Activated B cell treated with CpG ODN at 0.5 μM for 24 hours (primary cell): ENCODE data around the gene CTSD. TPM values are rescaled to one million over a fixed set of nuclear protein-coding genes. Genes with fewer than 3 reads are reported as not detected.

ENCODE experiments used
- ATAC-seq: fragments of 200-7000 bp; cut with Tn5 transposase; one replicate; pipeline ENCODE4 v1.10.0; 2021; ENCODE audit warnings: low read depth, mild to moderate bottlenecking, moderate library complexity
- CTCF ChIA-PET: fragments of 350-600 bp; sonication (Branson Sonifier 250); formaldehyde crosslinking; loops from one replicate; lab custom pipeline; 2021; ENCODE audit warnings: antibody characterized with exemption; lab: Charles Lee
- POLR2A ChIA-PET: fragments of 350-600 bp; sonication (Branson Sonifier 250); formaldehyde crosslinking; loops from one replicate; lab custom pipeline; 2021; ENCODE audit warnings: antibody characterized with exemption; lab: Charles Lee
- DNase-seq: peaks from one replicate; pipeline ENCODE4 v3.0.0; 2022
- H3K27ac Mint-ChIP-seq: one replicate; pipeline ENCODE4 v1.8.0; 2020; ENCODE audit warnings: mixed read lengths
- H3K27me3 Mint-ChIP-seq: one replicate; pipeline ENCODE4 v1.8.0; 2021; ENCODE audit warnings: mixed read lengths
- H3K36me3 Mint-ChIP-seq: one replicate; pipeline ENCODE4 v1.8.0; 2021; ENCODE audit warnings: low read depth, mixed read lengths
- H3K4me1 Mint-ChIP-seq: one replicate; pipeline ENCODE4 v1.8.0; 2021; ENCODE audit warnings: mixed read lengths
- H3K4me3 Mint-ChIP-seq: one replicate; pipeline ENCODE4 v1.8.0; 2020; ENCODE audit warnings: mild to moderate bottlenecking, mixed read lengths
- H3K9me3 Mint-ChIP-seq: one replicate; pipeline ENCODE4 v1.8.0; 2020; ENCODE audit warnings: mixed read lengths
- CTCF ChIP-seq: fragments of 200-600 bp; IDR thresholded peaks from one replicate; pipeline ENCODE4 v1.8.0; 2022; ENCODE audit warnings: antibody characterized with exemption, mild to moderate bottlenecking
- intact Hi-C: fragments of 100-400 bp; cut with micrococcal nuclease; formaldehyde crosslinking; loops from one replicate; pipeline ENCODE4 v1.15.1; 2024
- total RNA-seq: library from RNA; stranded (reverse); gene quantifications from 2 replicates; pipeline ENCODE4 v1.2.3, GENCODE V29; 2022

Gene CTSD
- total RNA-seq, 1 donor from 2014 or later: 33.2 TPM

- no peaks in the 10 kb centered on the region for H3K36me3 Mint-ChIP-seq
- no peak overlapping the region for H3K4me3 Mint-ChIP-seq
- peaks cover 13% of the 10 kb centered on the region for H3K4me1 Mint-ChIP-seq
- no peak for TF ChIP-seq CTCF
- intact Hi-C loops: no loop called here
- H3K9me3 Mint-ChIP-seq: no peaks in the 10 kb centered on the region
- ChIA-PET CTCF (interaction anchor here (1.1 kb wide), 1 partner anchor 85 kb away, joined by 3 read pairs; no protein-coding TSS in a partner anchor), POLR2A (no interaction called here)
- peaks cover 11% of the 10 kb centered on the region for H3K27me3 Mint-ChIP-seq
- no peak for DNase-seq
- ATAC-seq: no peak
- H3K27ac Mint-ChIP-seq: no peak overlapping the region
These were observed 15.5 kb upstream of the CTSD start for GRCh38 chr11:1779034-1779805.

DNA sequence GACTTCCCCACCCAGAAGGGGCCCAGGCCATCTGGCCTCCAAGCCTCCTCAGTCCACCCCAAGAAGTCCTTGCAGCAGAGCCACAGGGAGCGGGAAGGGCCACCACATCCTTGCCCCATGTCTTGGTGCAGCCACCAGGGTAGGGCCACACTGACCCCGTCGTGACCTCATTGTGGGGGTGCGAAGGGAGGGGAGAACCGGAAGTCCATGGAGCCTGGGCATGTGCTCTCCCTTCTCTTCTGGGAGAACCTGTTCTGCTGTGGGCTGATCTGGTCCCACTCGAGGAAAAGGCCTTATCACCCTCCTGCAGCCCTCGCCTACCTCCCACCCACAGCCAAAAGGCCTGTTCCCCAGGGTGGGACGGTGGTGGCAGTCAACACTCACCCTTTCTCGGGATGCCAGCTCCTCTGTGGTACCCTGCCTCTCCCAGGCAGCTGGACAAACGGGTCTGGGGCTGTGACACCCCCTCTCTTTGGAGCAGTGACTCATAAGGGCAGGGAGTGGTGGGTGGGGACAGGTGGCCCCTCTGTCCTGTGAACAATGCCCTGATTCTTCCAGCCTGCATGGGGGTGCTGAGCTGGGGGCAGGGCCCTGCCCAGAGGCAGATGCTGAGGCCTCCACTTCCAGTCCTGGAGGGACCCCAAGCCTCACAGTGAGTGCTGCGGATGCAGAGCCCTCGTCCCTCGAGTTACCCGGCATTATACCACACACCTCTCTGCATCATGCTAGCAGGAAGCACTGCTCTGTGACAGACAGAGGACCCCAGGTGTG is 14.6 kb upstream of the CTSD start:
- no peak for TF ChIP-seq CTCF
- ChIA-PET POLR2A (no interaction called here), CTCF (interaction anchor here (1.1 kb wide), 1 partner anchor 84 kb away, joined by 3 read pairs; no protein-coding TSS in a partner anchor)
- Mint-ChIP-seq H3K4me3 (no peak overlapping the region), H3K4me1 (peaks cover 13% of the 10 kb centered on the region), H3K27ac (no peak overlapping the region), H3K36me3 (no peaks in the 10 kb centered on the region), H3K9me3 (no peaks in the 10 kb centered on the region), H3K27me3 (peaks cover 17% of the 10 kb centered on the region)
- DNase-seq: no peak
- ATAC-seq: no peak
- intact Hi-C loops: no loop called here

DNA sequence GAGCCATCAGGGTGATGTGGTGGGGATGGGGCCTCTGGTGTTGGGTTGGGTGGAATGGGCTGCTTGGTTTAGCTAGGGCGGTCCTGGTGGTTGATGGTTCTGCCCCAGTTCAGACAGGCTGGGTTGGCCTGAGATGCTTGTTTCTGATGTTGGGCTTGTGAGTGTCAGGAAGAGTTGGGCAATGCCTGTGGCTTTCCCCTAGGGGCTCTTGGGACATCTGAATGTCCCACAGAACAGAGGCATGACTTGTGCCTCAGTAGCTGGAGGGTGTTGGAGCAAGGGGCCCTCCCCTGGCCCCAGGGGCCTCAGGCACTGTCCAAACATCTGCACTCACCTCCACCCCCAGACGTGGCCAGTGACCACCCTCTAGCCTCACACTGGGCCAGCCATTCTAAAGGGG is 14.0 kb upstream of the CTSD start:
- peaks cover 19% of the 10 kb centered on the region for H3K27me3 Mint-ChIP-seq

DNA sequence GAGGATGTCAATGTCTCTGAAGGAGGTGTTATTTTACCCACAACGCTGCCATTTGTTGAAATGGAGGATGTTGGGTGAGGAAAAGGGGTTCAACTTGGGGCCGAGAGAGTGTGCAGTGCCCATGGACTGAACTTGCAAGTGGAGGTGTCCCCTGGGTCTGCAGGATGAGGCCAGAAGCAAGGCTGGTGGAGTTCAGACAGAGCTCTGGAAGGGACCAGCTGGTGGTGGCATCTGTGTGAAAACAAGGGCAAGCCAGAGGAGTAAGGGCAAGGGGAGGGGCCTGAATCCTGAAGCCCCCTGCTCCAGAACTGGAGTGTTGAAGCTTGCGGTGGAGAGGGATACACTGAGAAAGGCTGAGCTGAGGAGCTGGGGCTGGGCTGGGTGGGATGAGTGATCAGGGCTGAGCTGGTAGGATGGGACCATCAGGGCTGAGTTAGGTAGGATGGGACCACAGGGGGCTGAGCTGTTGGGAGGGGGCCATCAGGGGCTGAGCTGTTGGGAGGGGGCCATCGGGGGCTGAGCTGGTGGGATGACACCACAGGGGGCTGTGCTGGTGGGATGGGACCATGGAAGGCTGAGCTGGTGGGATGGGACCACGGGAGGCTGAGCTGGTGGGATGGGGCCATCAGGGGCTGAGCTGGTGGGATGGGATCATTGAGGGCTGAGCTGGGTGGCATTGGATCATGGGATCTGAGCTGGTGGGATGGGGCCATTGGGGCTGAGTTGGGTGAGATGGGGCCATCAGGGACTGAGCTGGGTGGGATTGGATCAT is 13.4 kb upstream of the CTSD start:
- H3K27ac Mint-ChIP-seq: no peak overlapping the region
- DNase-seq: no peak
- POLR2A ChIA-PET: interaction anchor here (0.6 kb wide), 1 partner anchor 65 kb away, joined by 5 read pairs; no protein-coding TSS in a partner anchor

More for the DNA sequence above, 14.0 kb upstream of the CTSD start:
- POLR2A ChIA-PET: no interaction called here
- Mint-ChIP-seq H3K27ac (no peak overlapping the region), H3K4me1 (peaks cover 13% of the 10 kb centered on the region), H3K4me3 (no peak overlapping the region), H3K36me3 (no peaks in the 10 kb centered on the region), H3K9me3 (no peaks in the 10 kb centered on the region)
- DNase-seq: no peak
- no peak for TF ChIP-seq CTCF
- intact Hi-C loops: no loop called here
- CTCF ChIA-PET: interaction anchor here (0.9 kb wide), 1 partner anchor 83 kb away, joined by 3 read pairs; no protein-coding TSS in a partner anchor
- no peak for ATAC-seq

More for the DNA sequence above, 13.4 kb upstream of the CTSD start:
- H3K4me3 Mint-ChIP-seq: no peak overlapping the region
- no peaks in the 10 kb centered on the region for H3K36me3 Mint-ChIP-seq
- TF ChIP-seq CTCF: no peak
- peaks cover 17% of the 10 kb centered on the region for H3K4me1 Mint-ChIP-seq
- ATAC-seq: no peak
- peaks cover 25% of the 10 kb centered on the region for H3K27me3 Mint-ChIP-seq
- CTCF ChIA-PET: interaction anchor here (0.9 kb wide), 1 partner anchor 83 kb away, joined by 3 read pairs; no protein-coding TSS in a partner anchor
- H3K9me3 Mint-ChIP-seq: no peaks in the 10 kb centered on the region
- intact Hi-C loops: no loop called here
